Amniotic stem cell (primary cell): Measurements from ENCODE around the gene SLC39A11.
"Not testable (repeated sequence)": the region's sequence is repeated elsewhere in the genome, so short reads cannot be mapped to it uniquely, and the experiment has no call there.

Experiments
- DNase-seq: peaks from one replicate; lab custom pipeline; 2025; lab: John Stamatoyannopoulos, UW

SLC39A11 gene, protein sequence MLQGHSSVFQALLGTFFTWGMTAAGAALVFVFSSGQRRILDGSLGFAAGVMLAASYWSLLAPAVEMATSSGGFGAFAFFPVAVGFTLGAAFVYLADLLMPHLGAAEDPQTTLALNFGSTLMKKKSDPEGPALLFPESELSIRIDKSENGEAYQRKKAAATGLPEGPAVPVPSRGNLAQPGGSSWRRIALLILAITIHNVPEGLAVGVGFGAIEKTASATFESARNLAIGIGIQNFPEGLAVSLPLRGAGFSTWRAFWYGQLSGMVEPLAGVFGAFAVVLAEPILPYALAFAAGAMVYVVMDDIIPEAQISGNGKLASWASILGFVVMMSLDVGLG

DNA sequence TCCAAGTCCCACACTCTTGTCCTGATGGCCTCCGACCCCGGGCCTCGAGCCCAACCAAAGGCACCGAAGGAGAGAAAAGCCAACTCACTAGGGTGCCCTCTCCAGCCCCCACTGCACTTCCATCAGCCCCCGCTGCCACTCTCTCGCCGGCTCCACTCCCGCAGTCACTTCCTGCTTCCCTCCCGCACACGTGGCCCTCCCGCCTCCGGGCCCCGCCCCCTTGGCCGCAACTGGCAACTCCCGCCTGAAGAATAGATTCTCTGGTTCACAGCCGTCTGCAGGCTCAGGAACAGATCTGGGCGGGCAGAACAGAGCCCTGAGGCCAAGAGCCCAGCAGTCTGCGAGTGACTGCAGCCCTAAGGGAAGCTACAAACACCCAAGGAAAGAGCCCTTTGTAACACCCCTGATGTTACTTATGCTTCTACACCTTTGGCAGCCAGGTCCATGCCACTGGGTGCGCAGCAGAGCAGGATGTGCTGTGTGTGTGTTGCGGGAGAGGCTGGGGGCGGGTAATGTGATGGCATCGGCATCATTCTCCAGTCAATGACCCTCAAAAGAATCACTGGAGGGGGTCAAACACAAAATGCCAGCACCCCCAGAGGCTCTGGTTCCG, at the start of gene SLC39A11:
Gene SLC39A11 (minus strand): TSS at position 166 of the 613 bp plus-strand sequence. CDS start 3,924 bp downstream, outside the sequence.
- peak; percentile 65 for DNase-seq

DNA sequence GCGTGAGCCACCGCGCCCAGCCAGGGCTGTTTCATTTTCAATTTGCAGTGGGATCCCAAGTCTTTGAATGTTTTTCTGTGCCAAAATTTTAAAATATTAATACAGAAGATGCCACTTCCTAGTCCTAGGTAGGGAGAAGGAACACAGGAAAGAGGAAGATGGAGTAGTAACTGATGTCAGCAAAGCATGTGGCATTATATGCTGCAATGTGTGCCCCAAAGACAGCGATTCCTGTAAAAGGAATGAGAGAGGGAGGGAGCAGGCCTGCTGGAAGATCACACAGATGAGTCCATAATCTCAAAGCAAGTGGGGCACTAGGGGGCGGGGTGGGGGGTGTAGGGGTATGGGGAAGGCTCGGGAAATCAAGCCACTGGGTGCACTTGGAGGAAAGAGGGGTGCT, 48.9 kb upstream of the SLC39A11 start:
- DNase-seq = no peak

DNA sequence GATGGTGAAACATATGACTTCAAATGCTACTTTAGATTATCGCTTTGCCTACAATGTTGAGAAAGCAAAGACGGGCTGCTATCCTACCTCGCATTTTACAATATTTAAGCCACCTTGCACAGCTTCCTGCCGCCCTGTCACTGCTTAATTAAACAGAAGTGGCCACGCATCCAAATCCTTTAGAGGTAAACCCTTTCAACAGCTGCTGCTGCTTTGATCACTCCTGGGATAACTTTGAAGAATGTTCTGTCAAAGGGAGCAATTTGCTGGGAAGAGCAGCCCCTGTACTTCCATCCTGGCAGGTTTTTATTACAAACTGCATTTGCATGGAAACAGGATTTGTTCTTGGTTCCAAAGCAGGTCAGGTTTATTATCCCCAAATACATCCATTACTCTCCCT, 48.1 kb upstream of the SLC39A11 start:
- no peak for DNase-seq

DNA sequence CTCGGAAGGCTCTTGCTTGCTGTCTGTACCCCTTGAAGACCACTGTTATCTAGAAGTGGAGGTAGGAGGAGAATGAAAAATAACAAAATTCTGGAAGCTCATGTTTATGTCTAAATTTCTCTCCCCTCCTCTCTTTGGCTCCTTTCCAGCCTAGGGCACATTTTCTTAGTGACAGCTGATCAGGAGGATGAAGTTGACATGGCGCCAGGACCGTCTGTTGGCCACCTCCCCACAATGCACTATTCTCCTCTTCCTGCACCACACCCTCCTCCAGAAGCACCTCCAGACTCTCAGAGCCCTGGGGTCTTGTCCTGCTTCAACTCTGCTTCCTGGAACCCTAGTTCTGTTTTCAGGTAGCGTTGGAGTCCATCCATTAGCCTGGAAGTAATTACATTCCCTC, 46.8 kb upstream of the SLC39A11 start:
- DNase-seq = no peak

DNA sequence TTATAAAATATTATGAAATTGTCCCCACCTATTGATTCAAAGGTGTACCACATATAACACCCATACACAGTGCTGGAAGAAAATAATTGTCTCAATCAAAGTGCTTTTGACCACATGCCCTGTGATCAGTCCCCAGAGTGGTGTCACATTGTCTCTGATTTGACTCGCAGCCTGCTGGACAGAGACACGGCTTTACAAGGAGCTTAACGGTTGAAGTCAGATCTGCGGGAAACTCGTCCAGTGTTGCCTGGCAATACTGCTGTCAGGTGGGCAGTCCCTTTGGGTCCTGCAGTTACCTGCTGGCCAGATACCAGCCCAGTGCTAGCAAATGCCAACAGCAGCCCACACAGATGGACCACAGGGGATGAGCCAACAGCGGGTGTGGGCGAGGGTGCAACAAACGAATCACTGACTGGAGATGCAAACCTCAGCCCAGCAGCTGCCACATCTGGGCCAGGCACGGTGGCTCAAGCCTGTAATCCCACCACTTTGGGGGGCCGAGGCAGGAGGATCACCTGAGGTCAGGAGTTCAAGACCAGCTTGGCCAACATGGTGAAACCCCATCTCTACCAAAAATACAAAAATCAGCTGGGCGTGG, 46.2 kb upstream of the SLC39A11 start:
- no peak for DNase-seq

DNA sequence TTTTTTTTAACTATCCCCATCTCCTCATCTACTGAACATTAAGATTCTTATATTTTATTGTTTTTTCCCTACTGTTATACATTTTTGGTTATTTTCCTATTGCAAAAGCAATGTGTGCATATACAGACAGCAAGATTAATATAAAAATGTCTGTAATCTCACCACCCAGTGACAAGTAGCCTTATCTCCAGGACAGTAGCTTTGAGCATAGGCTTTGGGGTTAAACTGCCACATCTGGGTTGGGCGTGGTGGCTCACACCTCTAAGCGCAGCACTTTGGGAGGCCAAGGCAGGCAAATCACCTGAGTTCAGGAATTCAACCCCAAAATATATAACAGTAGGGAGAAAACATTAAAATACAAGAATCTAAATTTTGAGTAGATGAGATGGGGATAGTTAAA, 44.9 kb upstream of the SLC39A11 start:
- no peak for DNase-seq

DNA sequence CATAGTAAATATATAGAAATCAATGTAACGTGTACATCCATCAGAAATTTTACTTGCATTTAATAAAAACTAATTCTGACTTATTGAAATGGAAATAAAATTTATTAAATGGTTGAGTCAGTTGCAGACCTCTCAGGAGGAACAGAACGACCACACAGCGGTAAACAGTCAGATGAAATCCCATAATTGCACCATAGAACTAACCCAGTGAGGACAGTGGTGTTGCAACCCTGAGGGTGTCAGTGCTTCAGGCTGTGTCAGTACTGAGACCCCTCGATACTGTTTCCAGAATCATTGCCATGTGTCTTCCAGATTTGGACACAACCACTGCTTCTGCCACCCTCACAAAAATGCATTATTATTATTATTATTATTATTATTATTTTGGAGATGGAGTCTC, 43.3 kb upstream of the SLC39A11 start:
- no peak for DNase-seq

DNA sequence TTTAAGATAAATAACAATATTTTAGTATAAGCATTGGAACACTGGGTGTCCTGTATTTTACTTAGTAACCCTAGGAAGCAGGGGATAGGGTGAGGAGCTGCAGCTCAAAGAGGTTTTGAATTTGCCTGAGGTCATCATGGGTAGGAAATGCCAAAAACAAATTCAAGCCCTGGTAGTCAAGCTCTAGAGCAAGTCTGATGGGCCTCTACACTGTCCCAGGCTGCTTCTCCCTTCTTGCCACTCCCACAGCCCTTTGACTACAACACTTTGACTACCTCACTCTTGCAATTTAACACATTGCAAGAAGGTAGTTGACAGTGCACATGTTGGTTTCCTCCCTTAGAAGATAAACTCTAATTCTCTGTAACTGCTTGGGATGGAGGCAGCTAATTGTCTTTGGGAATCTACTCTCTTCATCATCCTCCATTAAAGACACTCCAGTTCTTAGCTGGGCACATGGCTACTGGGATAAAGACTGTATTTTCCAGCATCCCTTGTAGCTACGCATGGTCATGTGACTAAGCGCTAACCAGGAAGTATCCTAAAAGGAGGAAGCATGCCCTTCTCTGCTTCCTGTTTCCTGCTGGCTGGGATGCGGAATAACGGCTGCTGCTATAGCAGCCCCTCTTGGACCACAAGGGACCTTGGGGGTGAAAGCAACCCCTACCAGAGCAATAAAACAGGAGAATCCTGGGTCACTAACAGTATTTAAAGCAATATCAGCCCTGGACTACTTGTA, 41.6 kb upstream of the SLC39A11 start:
- no peak for DNase-seq

DNA sequence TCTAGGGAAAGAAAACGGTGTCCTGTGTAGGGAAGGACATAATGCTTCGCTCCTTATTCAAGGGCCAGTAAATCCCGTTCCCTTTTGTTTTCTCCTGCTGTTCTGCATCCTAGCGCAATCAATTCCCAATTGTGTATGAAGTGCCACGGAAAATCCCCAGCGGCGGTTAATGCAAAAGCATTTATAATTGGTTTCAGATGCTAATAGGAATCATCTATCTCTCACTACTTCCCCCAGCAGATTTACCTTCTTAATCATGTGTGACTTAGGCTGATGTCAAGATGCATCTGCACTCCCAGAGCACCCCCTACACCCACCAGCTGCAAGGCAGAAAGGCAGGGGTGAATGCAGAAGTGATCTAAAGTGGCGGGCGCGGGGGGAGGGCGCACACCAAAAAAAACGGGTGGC, 39.6 kb upstream of the SLC39A11 start:
- DNase-seq = no peak

DNA sequence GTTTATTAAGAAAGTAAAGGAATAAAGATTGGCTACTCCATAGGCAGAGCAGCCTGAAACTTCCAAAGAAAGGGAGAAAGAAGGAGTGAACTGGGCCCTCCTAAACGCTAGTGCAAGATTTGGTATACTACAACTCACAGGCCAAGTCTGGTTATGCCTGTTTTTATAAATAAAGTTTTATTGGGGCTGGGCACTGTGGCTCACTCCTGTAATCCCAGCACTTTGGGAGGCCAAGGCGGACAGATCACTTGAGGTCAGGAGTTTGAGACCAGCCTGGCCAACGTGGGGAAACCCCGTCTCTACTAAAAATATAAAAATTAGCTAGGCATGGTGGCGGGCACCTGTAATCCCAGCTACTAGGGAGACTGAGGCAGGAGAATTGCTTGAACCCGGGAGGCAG, 39.0 kb upstream of the SLC39A11 start:
- DNase-seq = not testable (repeated sequence)

DNA sequence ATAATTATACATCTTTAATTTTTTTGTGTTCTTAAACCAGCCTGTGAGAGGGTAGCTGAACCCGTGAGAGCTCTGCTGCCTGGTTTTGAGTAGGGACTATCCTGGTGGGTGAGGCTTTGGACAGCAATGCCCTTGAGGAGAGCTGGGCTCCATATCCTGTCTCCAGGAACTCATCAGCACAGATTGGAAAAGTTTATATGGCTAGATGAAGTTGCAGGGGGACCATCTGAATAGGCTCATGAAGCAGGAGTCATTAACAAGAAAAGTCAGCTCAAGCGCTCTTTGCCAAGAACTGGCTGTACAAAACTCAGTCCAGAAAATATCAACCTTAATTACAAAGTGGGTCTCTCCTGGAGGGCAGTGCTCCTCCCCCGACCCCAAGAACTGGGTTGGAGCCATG, 38.5 kb upstream of the SLC39A11 start:
- DNase-seq = no peak

DNA sequence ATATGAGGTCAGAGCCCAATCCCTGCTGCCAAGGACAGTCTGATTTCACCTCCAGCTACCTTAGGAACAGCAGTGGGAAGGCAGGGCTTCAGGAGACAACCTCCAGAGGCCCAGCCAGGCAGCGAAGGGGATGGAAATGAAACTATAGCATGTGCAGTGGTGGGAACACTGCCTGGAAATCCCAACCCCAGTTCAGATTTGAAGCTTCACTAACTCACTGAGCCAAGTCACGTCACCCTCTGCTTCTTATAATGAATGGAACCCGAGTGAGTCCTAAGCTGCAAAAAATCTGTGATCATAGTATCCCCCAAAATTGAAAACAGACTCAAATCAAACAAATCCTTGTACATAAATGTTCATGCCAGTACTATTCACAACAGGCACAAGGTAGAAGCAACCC, 36.0 kb upstream of the SLC39A11 start:
- DNase-seq = no peak

DNA sequence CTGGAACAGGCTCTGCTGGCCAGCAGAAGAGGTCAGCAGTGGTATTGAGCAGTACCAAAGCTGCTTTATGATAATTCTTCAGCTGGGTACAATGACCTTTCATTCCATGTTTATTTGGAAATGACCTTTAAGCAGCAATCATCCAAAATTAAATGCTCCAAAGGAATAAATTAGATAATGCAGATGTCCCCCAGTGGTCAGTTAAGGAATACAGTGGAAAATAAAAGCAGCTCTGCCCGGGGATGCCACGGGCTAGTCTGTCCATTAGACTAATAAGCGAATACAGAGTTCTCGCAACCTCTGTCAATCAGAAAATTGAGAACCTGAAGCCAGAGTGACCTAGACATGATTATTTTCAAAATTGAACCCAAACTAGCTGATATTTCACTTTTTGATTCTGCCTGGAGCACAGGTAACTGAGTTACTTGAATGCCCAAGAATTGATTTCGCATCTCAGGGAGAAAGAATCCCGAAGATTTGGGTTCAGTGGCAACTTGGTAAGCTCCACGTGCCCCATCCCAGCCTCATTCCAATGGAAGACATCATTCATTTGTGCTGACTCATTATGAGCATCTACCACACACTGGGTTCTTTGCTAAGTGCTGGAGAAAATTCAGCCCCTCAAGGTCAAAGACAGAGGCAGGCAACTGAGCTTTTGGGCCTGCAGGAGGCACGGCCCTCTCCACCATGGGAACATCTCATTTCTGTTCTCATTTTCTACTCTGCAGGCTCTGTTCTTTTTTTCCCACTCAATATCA, 34.4 kb upstream of the SLC39A11 start:
- DNase-seq = no peak

DNA sequence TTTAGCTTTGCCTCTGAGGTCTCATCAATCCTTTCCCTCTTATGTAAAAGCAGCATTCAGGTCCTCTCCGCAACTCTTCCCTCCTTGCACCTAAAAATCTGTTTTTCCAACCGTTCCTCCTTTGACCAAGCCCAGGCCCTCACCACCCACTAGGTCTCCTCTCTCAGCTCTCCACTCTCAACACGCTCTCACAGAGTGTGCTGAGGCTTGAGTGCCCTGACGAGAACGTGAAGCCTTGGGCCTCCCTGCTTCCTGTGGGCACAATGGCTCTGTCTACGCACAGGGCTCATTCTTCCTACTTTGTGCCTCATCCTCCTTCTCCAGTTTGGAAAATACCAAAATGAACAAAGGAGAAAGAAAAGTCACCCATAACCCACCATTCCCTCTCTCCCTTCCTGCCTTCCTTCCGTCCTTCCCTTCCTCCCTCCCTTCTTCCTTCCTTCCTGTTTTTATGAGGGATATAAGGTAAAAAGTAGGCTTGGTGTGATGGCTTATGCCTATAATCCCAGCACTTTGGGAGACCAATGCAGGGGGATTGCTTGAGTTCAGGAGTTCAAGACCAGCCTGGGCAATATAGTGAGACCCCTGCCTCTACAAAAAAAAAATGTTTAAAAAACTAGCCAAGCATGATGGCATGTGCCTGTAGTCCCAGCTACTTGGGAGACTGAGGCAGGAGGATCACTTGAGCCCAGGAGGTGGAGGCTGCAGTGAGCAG, 31.3 kb upstream of the SLC39A11 start:
- DNase-seq = no peak

DNA sequence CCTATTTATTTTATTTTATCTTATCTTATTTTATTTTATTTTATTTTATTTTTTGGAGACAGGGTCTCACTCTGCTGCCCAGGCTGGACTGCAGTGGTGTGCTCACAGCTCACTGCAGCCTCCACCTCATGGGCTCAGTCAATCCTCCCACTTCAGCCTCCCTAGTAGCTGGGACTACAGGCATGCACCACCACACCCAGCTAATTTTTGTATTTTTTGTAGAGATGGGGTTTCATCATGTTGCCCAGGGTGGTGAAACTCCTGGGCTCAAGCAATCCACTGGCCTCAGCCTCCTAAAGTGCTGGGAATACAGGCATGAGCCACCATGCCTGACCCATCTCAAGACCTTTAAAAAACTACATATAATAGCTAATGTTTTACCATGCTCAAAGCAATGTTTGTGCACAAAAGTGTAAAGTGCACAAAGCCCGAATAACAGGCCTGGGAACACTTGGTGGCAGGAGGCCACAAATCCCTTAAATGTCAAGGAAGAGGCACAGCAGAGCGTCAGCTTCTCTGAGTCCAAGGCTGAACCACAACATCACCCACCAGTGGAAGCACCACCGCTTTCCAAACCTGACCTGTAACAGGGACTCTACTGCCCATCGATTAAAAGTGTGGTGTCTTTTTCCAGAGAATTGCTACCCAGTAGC, 30.6 kb upstream of the SLC39A11 start:
- DNase-seq = no peak

DNA sequence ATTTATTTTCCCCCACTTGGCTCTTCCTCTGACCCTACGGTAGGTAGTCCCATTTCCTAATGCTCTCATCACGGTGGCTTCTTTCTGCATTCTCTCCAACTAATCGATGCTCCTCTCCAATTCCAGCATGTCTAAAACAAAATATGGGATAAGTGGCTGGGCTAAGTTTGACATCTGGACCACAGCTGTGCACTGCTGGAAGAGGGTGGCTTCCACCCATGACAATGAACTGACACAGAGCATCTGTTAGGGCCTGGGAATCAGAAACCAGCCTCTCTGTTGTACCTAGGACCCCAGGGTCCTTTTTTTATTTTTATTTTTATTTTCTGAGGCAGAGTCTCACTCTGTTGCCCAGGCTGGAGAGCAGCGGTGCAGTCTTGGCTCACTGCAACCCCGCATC, 29.0 kb upstream of the SLC39A11 start:
- no peak for DNase-seq

DNA sequence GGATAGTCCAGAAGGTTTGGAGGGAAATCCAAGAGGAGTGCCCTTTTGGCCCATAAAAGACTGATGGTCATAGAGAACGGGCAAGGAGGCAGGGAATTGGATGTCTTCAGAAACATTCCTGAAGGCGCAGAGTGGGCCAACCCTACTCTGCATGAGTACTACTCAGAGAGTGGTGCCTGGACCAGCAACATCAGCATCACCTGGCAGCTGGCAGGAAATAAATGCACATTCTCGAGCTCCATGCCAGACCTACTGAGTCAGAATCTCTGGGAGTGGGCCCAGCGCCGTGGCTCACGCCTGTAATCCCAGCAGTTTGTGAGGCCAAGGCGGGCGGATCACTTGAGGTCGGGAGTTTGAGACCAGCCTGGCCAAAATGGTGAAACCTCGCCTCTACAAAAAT, 27.1 kb upstream of the SLC39A11 start:
- no peak for DNase-seq

DNA sequence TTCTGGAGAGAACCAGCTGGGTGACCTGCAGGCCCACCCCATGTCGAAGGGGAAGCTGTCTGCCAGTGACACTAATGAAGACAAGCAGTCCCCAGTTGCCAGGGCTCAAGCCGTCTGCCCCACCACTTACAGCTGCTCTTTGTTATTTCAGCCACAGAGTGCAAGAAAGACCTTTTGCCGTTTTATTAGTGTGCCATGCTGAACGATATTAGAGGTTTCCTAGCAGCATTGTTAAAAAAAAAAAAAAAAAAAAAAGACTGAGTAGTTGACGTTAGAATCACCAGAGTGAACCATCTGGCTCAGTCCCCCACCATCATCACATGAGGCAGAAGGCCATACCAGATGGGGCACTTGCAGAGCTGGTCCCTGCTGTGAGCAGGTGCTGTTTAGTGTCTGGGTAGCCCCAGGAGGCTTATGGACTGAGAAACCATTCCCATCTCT, 26.5 kb upstream of the SLC39A11 start:
- DNase-seq = no peak

DNA sequence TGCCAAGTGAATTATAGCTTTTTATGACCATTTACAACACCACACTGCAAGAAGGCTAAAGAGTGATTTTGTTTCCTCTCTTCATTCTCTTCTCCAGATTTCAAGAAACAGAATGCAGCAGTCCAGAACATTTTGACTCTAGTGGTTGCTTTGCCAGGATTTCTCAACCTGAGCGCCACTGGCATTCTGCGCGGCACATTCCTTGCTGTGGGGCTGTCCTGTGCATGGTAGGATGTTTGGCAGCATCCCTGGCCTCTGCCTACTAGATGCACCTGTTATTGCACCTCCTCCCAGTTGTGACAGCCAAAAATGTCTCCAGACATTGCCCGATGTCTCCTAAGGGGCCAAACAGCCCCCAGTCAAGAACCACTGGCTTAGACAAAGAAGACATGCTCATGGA, 25.7 kb upstream of the SLC39A11 start:
- no peak for DNase-seq

DNA sequence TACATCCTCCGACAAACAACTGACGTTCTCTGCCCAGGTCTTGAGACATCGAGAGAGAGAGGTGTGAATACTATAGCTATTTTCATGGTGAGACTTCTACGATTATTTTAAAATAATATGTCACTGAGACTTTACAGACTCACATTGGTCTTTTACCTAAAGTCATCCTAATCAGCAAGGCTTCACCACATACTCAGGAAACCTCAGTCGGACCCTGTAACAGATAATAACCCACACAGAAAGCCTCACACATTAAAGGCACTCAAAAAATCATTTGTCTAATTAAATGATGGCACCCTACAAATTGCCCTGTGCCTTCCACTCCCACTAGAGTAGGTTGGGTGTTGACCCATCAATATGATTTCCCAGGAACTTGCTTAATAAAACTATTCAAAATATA, 19.8 kb upstream of the SLC39A11 start:
- no peak for DNase-seq

DNA sequence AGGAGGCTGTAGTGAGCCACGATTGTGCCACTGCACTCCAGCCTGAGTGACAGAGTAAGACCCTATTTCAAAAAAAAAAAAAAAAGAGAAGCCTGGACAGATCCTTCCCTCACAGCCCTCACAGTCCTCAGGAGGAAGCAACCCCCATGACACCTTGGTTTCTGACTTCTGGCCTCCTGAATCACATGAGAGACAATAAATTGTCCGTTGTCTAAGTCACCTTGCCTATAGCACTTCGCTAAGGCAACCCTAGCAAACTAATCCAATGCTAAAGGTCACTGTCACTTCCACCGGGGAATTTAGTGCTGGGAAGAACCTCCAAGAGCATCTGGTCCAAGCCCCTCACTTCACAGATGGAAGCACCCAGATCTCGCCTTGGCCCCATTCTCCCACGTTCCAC, 18.9 kb upstream of the SLC39A11 start:
- no peak for DNase-seq
